ENCODE data around the gene TRAPPC10. TPM values are rescaled to one million over a fixed set of nuclear protein-coding genes. Genes with fewer than 3 reads are reported as not detected.
A peak's percentile ranks its signal among the peaks of the same experiment; 100 is the strongest.
"Not testable (repeated sequence)": the region's sequence is repeated elsewhere in the genome, so short reads cannot be mapped to it uniquely, and the experiment has no call there.

The TRAPPC10 gene
- total RNA-seq, 2 donors from 2014 or later, result 53.5 to 72.6 TPM

DNA sequence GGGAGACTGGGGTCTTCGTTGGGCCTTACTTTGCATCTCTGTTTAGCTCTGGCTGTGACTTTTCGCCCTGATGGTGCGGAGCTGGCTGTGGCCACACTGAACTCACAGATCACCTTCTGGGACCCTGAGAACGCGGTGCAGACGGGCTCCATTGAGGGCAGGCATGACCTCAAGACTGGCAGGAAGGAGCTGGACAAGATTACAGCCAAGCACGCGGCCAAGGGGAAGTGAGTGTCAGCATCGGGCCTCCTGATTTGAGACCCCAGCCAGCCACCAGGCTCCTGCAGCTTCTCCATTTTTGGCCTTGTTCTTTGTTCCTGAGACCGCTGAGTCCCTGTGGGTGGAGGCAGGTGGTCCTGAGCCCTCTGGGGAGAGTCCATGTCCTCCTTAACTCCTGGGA lies 110.0 kb downstream of the TRAPPC10 start:
- H3K4me1 Mint-ChIP-seq (ENCODE audit: low read depth); ATAC-seq (replicated peaks in 1 of 2); H3K27ac Mint-ChIP-seq; DNase-seq; H3K9me3 Mint-ChIP-seq; H3K4me3 Mint-ChIP-seq; H3K27me3 Mint-ChIP-seq (ENCODE audit: low read depth); H3K36me3 Mint-ChIP-seq (ENCODE audit: insufficient read depth in 2 of 2): not testable (repeated sequence)

DNA sequence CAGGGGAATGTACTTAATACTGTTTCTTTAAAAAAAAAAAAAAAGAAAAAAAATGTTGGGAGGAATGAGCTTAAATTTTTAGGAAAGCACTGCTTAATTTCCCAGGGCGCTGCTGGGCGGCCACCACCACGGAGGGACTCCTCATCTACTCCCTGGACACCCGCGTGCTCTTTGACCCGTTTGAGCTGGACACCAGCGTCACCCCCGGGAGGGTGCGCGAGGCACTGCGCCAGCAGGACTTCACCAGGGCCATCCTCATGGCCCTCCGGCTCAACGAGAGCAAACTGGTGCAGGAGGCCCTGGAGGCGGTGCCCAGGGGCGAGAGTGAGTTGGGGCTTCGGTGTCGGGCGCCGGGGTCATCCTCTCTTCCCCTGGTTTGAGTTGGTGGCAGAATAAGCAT lies 115.7 kb downstream of the TRAPPC10 start:
- ATAC-seq (replicated peaks in 1 of 2); H3K4me1 Mint-ChIP-seq (ENCODE audit: low read depth); DNase-seq; H3K9me3 Mint-ChIP-seq; H3K4me3 Mint-ChIP-seq; H3K27me3 Mint-ChIP-seq (ENCODE audit: low read depth); H3K27ac Mint-ChIP-seq; H3K36me3 Mint-ChIP-seq (ENCODE audit: insufficient read depth in 2 of 2): not testable (repeated sequence)

- H3K27ac Mint-ChIP-seq; H3K4me1 Mint-ChIP-seq (ENCODE audit: low read depth); H3K36me3 Mint-ChIP-seq (ENCODE audit: insufficient read depth in 2 of 2); DNase-seq; H3K27me3 Mint-ChIP-seq (ENCODE audit: low read depth); H3K9me3 Mint-ChIP-seq: not testable (repeated sequence)
- ATAC-seq (replicated peaks in 1 of 2), result peak in 1 of 2 donors; percentile 14
- H3K4me3 Mint-ChIP-seq, result peak overlapping the region in 1 of 2 donors; percentile 40
These were observed 121.6 kb downstream of the TRAPPC10 start for GRCh38 chr21:44133715-44134057.

- not testable (repeated sequence) for H3K9me3 Mint-ChIP-seq; H3K4me3 Mint-ChIP-seq; DNase-seq; H3K27me3 Mint-ChIP-seq (ENCODE audit: low read depth); ATAC-seq (replicated peaks in 1 of 2); H3K27ac Mint-ChIP-seq; H3K36me3 Mint-ChIP-seq (ENCODE audit: insufficient read depth in 2 of 2); H3K4me1 Mint-ChIP-seq (ENCODE audit: low read depth)
These were observed 122.6 kb downstream of the TRAPPC10 start for GRCh38 chr21:44134732-44135131.

DNA sequence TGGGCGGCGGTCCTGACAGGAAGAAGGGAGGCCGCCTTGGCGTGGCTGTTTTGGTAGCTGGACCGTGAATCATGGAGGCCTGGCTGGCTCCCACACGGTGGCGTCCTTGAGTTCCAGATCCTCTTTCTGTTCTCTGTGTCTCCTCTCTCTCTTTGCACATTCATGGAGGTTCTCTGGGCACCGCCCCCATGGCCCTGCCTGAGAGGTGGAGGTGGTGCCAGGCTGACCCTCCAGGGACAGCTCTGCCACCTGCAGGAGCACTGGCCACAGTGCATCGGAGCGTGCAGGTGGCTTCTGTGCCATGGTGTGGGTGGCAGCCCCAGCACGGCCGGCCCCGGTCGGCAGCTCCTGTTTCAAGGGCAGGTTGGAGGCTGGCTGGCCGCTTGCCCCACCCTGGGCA lies 125.9 kb downstream of the TRAPPC10 start:
- H3K27ac Mint-ChIP-seq; H3K36me3 Mint-ChIP-seq (ENCODE audit: insufficient read depth in 2 of 2): not testable (repeated sequence)

GRCh38 chr21:44139787-44140551 lies 127.9 kb downstream of the TRAPPC10 start:
- ATAC-seq (replicated peaks in 1 of 2), result peak; percentile 15 to 41
- H3K36me3 Mint-ChIP-seq (ENCODE audit: insufficient read depth in 2 of 2); DNase-seq; H3K27ac Mint-ChIP-seq; H3K27me3 Mint-ChIP-seq (ENCODE audit: low read depth); H3K9me3 Mint-ChIP-seq; H3K4me1 Mint-ChIP-seq (ENCODE audit: low read depth): not testable (repeated sequence)
- peak overlapping the region in 1 of 2 donors; percentile 42 for H3K4me3 Mint-ChIP-seq

More for the DNA sequence above, 125.9 kb downstream of the TRAPPC10 start:
- H3K9me3 Mint-ChIP-seq; H3K4me1 Mint-ChIP-seq (ENCODE audit: low read depth); H3K4me3 Mint-ChIP-seq; H3K27me3 Mint-ChIP-seq (ENCODE audit: low read depth): not testable (repeated sequence)
- DNase-seq, result peak in 1 of 2 donors; percentile 56
- peak; percentile 70 to 78 for ATAC-seq (replicated peaks in 1 of 2)

- H3K9me3 Mint-ChIP-seq; H3K36me3 Mint-ChIP-seq (ENCODE audit: insufficient read depth in 2 of 2); DNase-seq; H3K27me3 Mint-ChIP-seq (ENCODE audit: low read depth); H3K27ac Mint-ChIP-seq; ATAC-seq (replicated peaks in 1 of 2); H3K4me1 Mint-ChIP-seq (ENCODE audit: low read depth); H3K4me3 Mint-ChIP-seq: not testable (repeated sequence)
These were observed 128.4 kb downstream of the TRAPPC10 start for GRCh38 chr21:44140552-44140932.

DNA sequence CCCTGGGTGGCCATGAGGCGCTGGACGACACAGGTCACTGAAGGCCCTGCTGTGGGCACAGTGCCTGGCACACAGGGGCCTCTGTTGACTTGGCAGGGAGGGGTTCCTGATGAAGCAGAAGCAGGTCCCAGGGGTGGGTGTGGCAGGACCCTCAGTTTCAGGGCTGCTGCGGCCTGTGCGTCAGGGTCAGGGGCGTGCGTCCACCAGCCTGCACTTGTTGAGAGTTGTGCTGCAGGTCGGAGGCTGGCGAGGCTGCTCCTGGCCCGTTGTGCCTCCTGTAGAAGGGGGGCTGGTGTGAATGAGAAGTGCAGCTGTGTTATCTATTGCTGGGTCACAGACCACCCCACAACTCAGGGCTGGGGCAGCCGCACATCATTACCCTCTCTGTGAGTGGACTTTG lies 130.4 kb downstream of the TRAPPC10 start:
- H3K36me3 Mint-ChIP-seq (ENCODE audit: insufficient read depth in 2 of 2); H3K9me3 Mint-ChIP-seq; DNase-seq; H3K4me1 Mint-ChIP-seq (ENCODE audit: low read depth); H3K27me3 Mint-ChIP-seq (ENCODE audit: low read depth); ATAC-seq (replicated peaks in 1 of 2); H3K4me3 Mint-ChIP-seq; H3K27ac Mint-ChIP-seq: not testable (repeated sequence)

DNA sequence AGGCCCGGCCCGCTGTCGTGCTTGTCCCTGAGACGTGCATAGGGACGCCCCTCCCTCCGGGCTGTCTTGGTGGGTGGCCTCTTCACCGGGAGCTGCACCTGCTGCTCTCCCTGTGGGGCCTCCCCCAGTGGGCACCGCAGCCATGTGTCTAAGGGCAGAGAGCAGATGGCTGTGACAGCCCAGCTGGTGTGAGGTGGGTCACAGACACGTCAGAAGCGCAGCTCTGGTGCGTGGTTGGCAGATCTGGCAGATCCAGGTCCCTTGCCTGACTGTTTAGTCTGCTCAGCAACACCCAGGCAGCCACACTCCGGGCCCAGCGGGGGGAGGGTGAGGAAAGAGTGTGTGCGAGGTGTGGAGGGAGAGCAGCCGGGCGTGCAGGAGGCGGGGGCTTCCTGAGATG lies 131.3 kb downstream of the TRAPPC10 start:
- not testable (repeated sequence) for H3K9me3 Mint-ChIP-seq; H3K27ac Mint-ChIP-seq; H3K4me3 Mint-ChIP-seq; H3K36me3 Mint-ChIP-seq (ENCODE audit: insufficient read depth in 2 of 2); H3K27me3 Mint-ChIP-seq (ENCODE audit: low read depth); H3K4me1 Mint-ChIP-seq (ENCODE audit: low read depth)
- ATAC-seq (replicated peaks in 1 of 2) (peak; percentile 50), DNase-seq (peak in 1 of 2 donors; percentile 25)

GRCh38 chr21:44143996-44144395 lies 131.9 kb downstream of the TRAPPC10 start:
- not testable (repeated sequence) for H3K9me3 Mint-ChIP-seq; H3K27ac Mint-ChIP-seq; H3K4me3 Mint-ChIP-seq; H3K27me3 Mint-ChIP-seq (ENCODE audit: low read depth); H3K36me3 Mint-ChIP-seq (ENCODE audit: insufficient read depth in 2 of 2); ATAC-seq (replicated peaks in 1 of 2); DNase-seq; H3K4me1 Mint-ChIP-seq (ENCODE audit: low read depth)

GRCh38 chr21:44144784-44145602 lies 132.9 kb downstream of the TRAPPC10 start:
- H3K4me1 Mint-ChIP-seq (ENCODE audit: low read depth); H3K27ac Mint-ChIP-seq; DNase-seq; H3K4me3 Mint-ChIP-seq; H3K27me3 Mint-ChIP-seq (ENCODE audit: low read depth); H3K9me3 Mint-ChIP-seq; H3K36me3 Mint-ChIP-seq (ENCODE audit: insufficient read depth in 2 of 2): not testable (repeated sequence)
- ATAC-seq (replicated peaks in 1 of 2), result peak; percentile 37 to 52

GRCh38 chr21:44145616-44146015 lies 133.5 kb downstream of the TRAPPC10 start:
- H3K27me3 Mint-ChIP-seq (ENCODE audit: low read depth); H3K4me1 Mint-ChIP-seq (ENCODE audit: low read depth); H3K9me3 Mint-ChIP-seq; H3K36me3 Mint-ChIP-seq (ENCODE audit: insufficient read depth in 2 of 2); H3K27ac Mint-ChIP-seq; H3K4me3 Mint-ChIP-seq; DNase-seq: not testable (repeated sequence)
- ATAC-seq (replicated peaks in 1 of 2), result peak; percentile 20 to 21

DNA sequence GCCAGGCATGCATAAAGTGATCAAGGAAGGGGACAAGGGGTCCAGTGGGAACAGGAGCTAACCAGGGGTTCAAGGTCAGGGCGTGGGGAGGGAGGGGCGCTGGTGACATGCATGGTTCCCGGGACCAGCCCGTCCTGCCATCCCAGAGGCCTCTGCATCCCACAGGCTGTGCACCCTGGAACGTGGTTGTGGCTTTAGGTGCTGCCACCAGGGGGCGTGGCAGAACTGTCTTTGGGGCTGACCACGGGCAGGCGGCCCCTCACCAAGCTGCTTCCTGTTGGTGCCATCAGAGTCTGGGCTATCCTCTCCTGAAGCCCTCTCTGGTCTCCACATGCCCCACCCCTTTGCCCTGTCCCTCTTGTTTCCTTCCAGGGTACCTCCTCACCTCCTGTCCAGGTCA lies 135.0 kb downstream of the TRAPPC10 start:
- H3K4me1 Mint-ChIP-seq (ENCODE audit: low read depth); H3K27me3 Mint-ChIP-seq (ENCODE audit: low read depth); H3K4me3 Mint-ChIP-seq; H3K36me3 Mint-ChIP-seq (ENCODE audit: insufficient read depth in 2 of 2); H3K27ac Mint-ChIP-seq; H3K9me3 Mint-ChIP-seq; DNase-seq: not testable (repeated sequence)
- ATAC-seq (replicated peaks in 1 of 2), result peak; percentile 39 to 70

All from activated T-cell treated with anti-CD3 and anti-CD28 coated beads, Interleukin-2, amount 50 U/mL, for 72 hours (primary cell).